HCT116 (cell line): ENCODE measurements around the gene KIAA1549. TPM values are rescaled to one million over a fixed set of nuclear protein-coding genes. Genes with fewer than 3 reads are reported as not detected.

Source experiments
- ATAC-seq: fragments of 200-7000 bp; cut with Tn5 transposase; 2 replicates; pipeline ENCODE4 v1.9.1; 2020; ENCODE audit warnings: mild to moderate bottlenecking, moderate library complexity
- BruUV-seq: library from RNA; stranded (reverse); fragments of 400-500 nt; replicated peaks from 2 replicates; lab custom pipeline; 2021; lab: Mats Ljungman, UMichigan
- CTCF ChIA-PET: fragments of 300-600 bp; sonication (Branson Sonifier 250); formaldehyde crosslinking; loops from one replicate; lab custom pipeline; 2021; ENCODE audit warnings: antibody characterized with exemption; lab: Charles Lee
- POLR2A ChIA-PET: fragments of 300-600, 350-600 bp; sonication (Branson Sonifier 250); formaldehyde crosslinking; loops from one replicate; lab custom pipeline; 2021; ENCODE audit warnings: antibody characterized with exemption; lab: Charles Lee
- RAD21 ChIA-PET, 2 experiments: fragments of 300-600 bp; sonication (Branson Sonifier 250); formaldehyde crosslinking; loops; one replicate each; lab custom pipeline; 2023; ENCODE audit warnings: low total read pairs in 2 of 2; ENCODE audit not compliant: uncharacterized antibody in 2 of 2, unreplicated experiment in 2 of 2, low non-redundant PET in 1 of 2; lab: Charles Lee
- DNase-seq: peaks from one replicate; pipeline ENCODE4 v3.0.0-alpha.2; 2010; ENCODE audit warnings: low read depth, low spot score
- H2AFZ ChIP-seq: fragments of 200-600 bp; shearing (Covaris generic), sonication (generic); 2 replicates; pipeline ENCODE4 v1.6.1; 2017; ENCODE audit warnings: low read depth, mixed run types, mixed read lengths, antibody characterized with exemption, low read length; ENCODE audit not compliant: poor library complexity, severe bottlenecking
- H3K27ac ChIP-seq: 2 replicates; pipeline ENCODE4 v1.5.1; 2012; ENCODE audit warnings: low read depth, low read length
- H3K27me3 ChIP-seq: fragments of 200-600 bp; sonication (generic); 2 replicates; pipeline ENCODE4 v1.6.1; 2016; ENCODE audit warnings: mixed run types, low read length, mixed read lengths; ENCODE audit not compliant: insufficient read depth
- H3K36me3 ChIP-seq, 2 experiments: fragments of 200-500 bp in 1 of 2; fragments of 200-600 bp in 1 of 2; sonication (Bioruptor generic) in 1 of 2; sonication (generic) in 1 of 2; 2 replicates each; pipeline versions ENCODE4 v1.5.1 to v1.6.1; 2014 to 2016; ENCODE audit warnings: low read length in 2 of 2, inconsistent platforms in 1 of 2, mixed read lengths in 1 of 2, mixed run types in 1 of 2; ENCODE audit not compliant: insufficient read depth in 2 of 2, control insufficient read depth in 1 of 2
- H3K4me1 ChIP-seq, 2 experiments: fragments of 200-600 bp in 1 of 2; sonication (generic) in 1 of 2; 2 replicates each; pipeline versions ENCODE4 v1.5.1 to v1.6.1; 2012 to 2017; ENCODE audit warnings: low read length in 2 of 2, inconsistent platforms in 1 of 2, mild to moderate bottlenecking in 1 of 2, mixed read lengths in 1 of 2, mixed run types in 1 of 2, moderate library complexity in 1 of 2; ENCODE audit not compliant: insufficient read depth in 2 of 2, control insufficient read depth in 1 of 2
- H3K4me2 ChIP-seq: fragments of 200-600 bp; sonication (generic); 2 replicates; pipeline ENCODE4 v1.6.1; 2017; ENCODE audit warnings: mixed run types, low read length, mixed read lengths
- H3K4me3 ChIP-seq, 2 experiments: fragments of 200-600 bp in 1 of 2; sonication (generic) in 1 of 2; replicated peaks in 1 of 2; 2 replicates each; pipeline ENCODE4 v1.5.1; 2011 to 2016; ENCODE audit warnings: low read length in 2 of 2, control low read depth in 1 of 2, low read depth in 1 of 2, mild to moderate bottlenecking in 1 of 2, mixed read lengths in 1 of 2, mixed run types in 1 of 2
- H3K79me2 ChIP-seq: fragments of 200-600 bp; sonication (generic); 2 replicates; pipeline ENCODE4 v1.6.1; 2017; ENCODE audit warnings: mild to moderate bottlenecking, mixed run types, low read length, moderate library complexity, mixed read lengths; ENCODE audit not compliant: insufficient read depth
- H3K9ac ChIP-seq: fragments of 200-600 bp; sonication (generic); 2 replicates; pipeline ENCODE4 v1.6.1; 2016; ENCODE audit warnings: low read length, mixed read lengths
- H3K9me2 ChIP-seq: fragments of 200-600 bp; sonication (generic), shearing (Covaris generic); 2 replicates; pipeline ENCODE4 v1.6.1; 2017; ENCODE audit warnings: mixed run types, mild to moderate bottlenecking, moderate library complexity; ENCODE audit not compliant: insufficient read depth
- H3K9me3 ChIP-seq, 2 experiments: fragments of 200-500 bp in 1 of 2; fragments of 200-600 bp in 1 of 2; sonication (Bioruptor generic) in 1 of 2; sonication (generic) in 1 of 2; 2 replicates each; pipeline ENCODE4 v1.6.1; 2014 to 2017; ENCODE audit warnings: low read length in 2 of 2, mixed read lengths in 2 of 2, inconsistent platforms in 1 of 2, low read depth in 1 of 2, mild to moderate bottlenecking in 1 of 2, mixed run types in 1 of 2, moderate library complexity in 1 of 2; ENCODE audit not compliant: control insufficient read depth in 1 of 2, insufficient read depth in 1 of 2
- H4K20me1 ChIP-seq: fragments of 200-600 bp; sonication (generic), shearing (Covaris generic); 2 replicates; pipeline ENCODE4 v1.6.1; 2017; ENCODE audit warnings: mixed run types, mild to moderate bottlenecking, moderate library complexity; ENCODE audit not compliant: insufficient read depth
- CTCF ChIP-seq, 3 experiments: fragments of 200-600 bp in 1 of 3; sonication (generic) in 1 of 3; IDR thresholded peaks in 2 of 3; conservative IDR thresholded peaks in 1 of 3; 2 replicates each; pipeline ENCODE4 v1.5.1; 2012 to 2017; ENCODE audit warnings: low read depth in 2 of 3, low read length in 2 of 3, antibody characterized with exemption in 1 of 3, borderline replicate concordance in 1 of 3, control low read depth in 1 of 3, mild to moderate bottlenecking in 1 of 3, mixed read lengths in 1 of 3, mixed run types in 1 of 3, moderate library complexity in 1 of 3; ENCODE audit not compliant: insufficient read depth in 1 of 3
- EZH2 ChIP-seq: fragments of 200-600 bp; sonication (generic); IDR thresholded peaks from 2 replicates; pipeline ENCODE4 v1.6.1; 2017; ENCODE audit warnings: antibody characterized with exemption, mixed run types
- FOSL1 ChIP-seq: IDR thresholded peaks from 2 replicates; pipeline ENCODE4 v1.6.1; 2012; ENCODE audit warnings: low read depth
- JUND ChIP-seq: IDR thresholded peaks from 2 replicates; pipeline ENCODE4 v1.6.1; 2012
- MAX ChIP-seq: IDR thresholded peaks from 2 replicates; pipeline ENCODE4 v1.6.1; 2012
- POLR2A ChIP-seq: IDR thresholded peaks from 2 replicates; pipeline ENCODE4 v1.7.0; 2011; ENCODE audit warnings: borderline replicate concordance; ENCODE audit not compliant: insufficient read depth, insufficient read length; ENCODE audit errors: extremely low read depth
- RAD21 ChIP-seq: IDR thresholded peaks from 2 replicates; pipeline ENCODE4 v1.6.1; 2012; ENCODE audit warnings: low read depth, mild to moderate bottlenecking
- SIN3A ChIP-seq: IDR thresholded peaks from 2 replicates; pipeline ENCODE4 v1.6.1; 2012; ENCODE audit warnings: low read depth
- SRF ChIP-seq: IDR thresholded peaks from 2 replicates; pipeline ENCODE4 v1.6.1; 2012; ENCODE audit warnings: low read depth
- TCF7L2 ChIP-seq: IDR thresholded peaks from 2 replicates; pipeline ENCODE4 v1.7.0; 2011; ENCODE audit warnings: borderline replicate concordance, inconsistent platforms; ENCODE audit not compliant: insufficient read depth, insufficient read length; ENCODE audit errors: extremely low read depth
- ZNF274 ChIP-seq: fragments of 200-500 bp; sonication (Bioruptor generic); IDR thresholded peaks from 2 replicates; pipeline ENCODE4 v1.6.1; 2014; ENCODE audit warnings: mild to moderate bottlenecking, low read depth, low read length, inconsistent platforms
- intact Hi-C: fragments of 100-400 bp; cut with micrococcal nuclease; formaldehyde crosslinking; loops from 2 replicates; pipeline ENCODE4 v1.10.0; 2022
- total RNA-seq: library from RNA; stranded (reverse); gene quantifications from one replicate; pipeline ENCODE4 v1.2.1, GENCODE V29; 2021; ENCODE audit not compliant: unreplicated experiment

The KIAA1549 gene
- total RNA-seq, 1 experiment from 2014 or later, result 3.9 TPM

GRCh38 chr7:138861051-138861450, 120.1 kb downstream of the KIAA1549 start:
- H4K20me1 ChIP-seq, result no peaks in the 10 kb centered on the region
- TF ChIP-seq FOSL1 (no peak), RAD21 (no peak), SIN3A (no peak)
- TF ChIP-seq, all 23 proteins: peak for 0
- Histone ChIP-seq H3K4me3 (no peak overlapping the region), H3K27me3 (no peaks in the 10 kb centered on the region), H3K4me1 (peaks cover 0 to 8% of the 10 kb centered on the region in 2 experiments; a peak in 2 of 4 replicates), H3K9ac (no peak overlapping the region), H3K9me2 (no peaks in the 10 kb centered on the region), H3K27ac (no peak overlapping the region), H3K36me3 (no peaks in the 10 kb centered on the region), H3K4me2 (no peak overlapping the region), H3K9me3 (no peaks in the 10 kb centered on the region), H2AFZ (no peak overlapping the region), H3K79me2 (no peaks in the 10 kb centered on the region)
- RAD21 ChIA-PET, result no interaction called here
- DNase-seq (no peak), ATAC-seq (no peak)
- no TSS peak for BruUV-seq
- POLR2A ChIA-PET, result no interaction called here
- CTCF ChIA-PET, result no interaction called here
- intact Hi-C loops, result no loop called here

- no peak for TF ChIP-seq EZH2
- TF ChIP-seq SIN3A, result no peak
- no peak for TF ChIP-seq TCF7L2
- no peak for TF ChIP-seq POLR2A
- no peak for TF ChIP-seq MAX
- no peak for TF ChIP-seq CTCF (IDR thresholded peaks at IDR 0.05 in 2 of 3, conservative IDR thresholded peaks at IDR 0.05 in 1 of 3; ENCODE audit: borderline replicate concordance in 1 of 3, insufficient read depth in 1 of 3, low read depth in 2 of 3, low read length in 2 of 3)
- no peak for TF ChIP-seq ZNF274
- no peak for TF ChIP-seq JUND
- TF ChIP-seq SRF, result no peak
- TF ChIP-seq FOSL1, result no peak
- CTCF ChIA-PET, result no interaction called here
- no TSS peak for BruUV-seq
These were observed 123.5 kb downstream of the KIAA1549 start for GRCh38 chr7:138857728-138858127.

More at GRCh38 chr7:138857728-138858127, 123.5 kb downstream of the KIAA1549 start:
- H3K9me3 ChIP-seq, result no peaks in the 10 kb centered on the region
- H3K4me1 ChIP-seq, result no peaks in the 10 kb centered on the region
- H3K27me3 ChIP-seq, result no peaks in the 10 kb centered on the region
- POLR2A ChIA-PET, result no interaction called here
- DNase-seq, result no peak
- no peaks in the 10 kb centered on the region for H4K20me1 ChIP-seq
- no peak overlapping the region for H3K4me3 ChIP-seq
- RAD21 ChIA-PET, result no interaction called here
- H3K9ac ChIP-seq, result no peak overlapping the region
- no peak overlapping the region for H3K4me2 ChIP-seq
- no peak overlapping the region for H2AFZ ChIP-seq
- no peaks in the 10 kb centered on the region for H3K9me2 ChIP-seq
- H3K27ac ChIP-seq, result no peak overlapping the region
- H3K79me2 ChIP-seq, result no peaks in the 10 kb centered on the region
- H3K36me3 ChIP-seq, result no peaks in the 10 kb centered on the region
- intact Hi-C loops, result no loop called here
- ATAC-seq, result no peak
